ENCODE results near the gene TRIM67. TPM values are rescaled to one million over a fixed set of nuclear protein-coding genes. Genes with fewer than 3 reads are reported as not detected.

TRIM67 gene
- total and polyA plus RNA-seq, 9 donors: 0.02 to 0.92 (median 0.05) TPM; not detected in 6

DNA sequence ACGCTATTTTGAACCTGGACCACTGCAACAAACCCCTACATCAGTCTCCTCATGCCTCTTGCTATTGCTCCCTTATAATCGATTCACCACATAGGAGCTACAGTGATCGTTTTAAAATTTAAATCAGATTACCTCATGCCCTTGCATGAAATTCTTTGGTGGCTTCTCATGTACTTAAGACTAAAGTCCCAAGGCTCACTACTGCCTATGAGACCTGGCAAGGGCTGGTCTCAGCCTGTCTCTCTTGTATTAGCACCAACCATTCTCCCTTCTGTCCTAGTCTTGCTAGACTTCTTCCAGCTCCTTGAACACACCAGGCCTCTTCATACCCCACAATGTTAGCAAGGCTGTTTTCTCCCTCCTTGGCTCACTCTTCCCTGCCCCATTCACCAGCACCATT is 72.6 kb downstream of the TRIM67 start:
- H3K4me1 ChIP-seq (ENCODE audit: insufficient read depth): no peaks in the 10 kb centered on the region
- H3K36me3 ChIP-seq: no peaks in the 10 kb centered on the region
- DNase-seq: no peak
- WGBS, 3 donors: 91 to 96% (median 93%) methylated on average over 3 of the region's 3 CpGs
- intact Hi-C loops (cut with DNase I): no loop called here
- no peaks in the 10 kb centered on the region for H3K9me3 ChIP-seq
- H3K27ac ChIP-seq: no peak overlapping the region
- H3K4me3 ChIP-seq: no peak overlapping the region
- TF ChIP-seq EP300 (IDR thresholded peaks at IDR 0.05) (no peak), POLR2A (IDR thresholded peaks at IDR 0.05) (no peak)
- TF ChIP-seq, protein P1, sequence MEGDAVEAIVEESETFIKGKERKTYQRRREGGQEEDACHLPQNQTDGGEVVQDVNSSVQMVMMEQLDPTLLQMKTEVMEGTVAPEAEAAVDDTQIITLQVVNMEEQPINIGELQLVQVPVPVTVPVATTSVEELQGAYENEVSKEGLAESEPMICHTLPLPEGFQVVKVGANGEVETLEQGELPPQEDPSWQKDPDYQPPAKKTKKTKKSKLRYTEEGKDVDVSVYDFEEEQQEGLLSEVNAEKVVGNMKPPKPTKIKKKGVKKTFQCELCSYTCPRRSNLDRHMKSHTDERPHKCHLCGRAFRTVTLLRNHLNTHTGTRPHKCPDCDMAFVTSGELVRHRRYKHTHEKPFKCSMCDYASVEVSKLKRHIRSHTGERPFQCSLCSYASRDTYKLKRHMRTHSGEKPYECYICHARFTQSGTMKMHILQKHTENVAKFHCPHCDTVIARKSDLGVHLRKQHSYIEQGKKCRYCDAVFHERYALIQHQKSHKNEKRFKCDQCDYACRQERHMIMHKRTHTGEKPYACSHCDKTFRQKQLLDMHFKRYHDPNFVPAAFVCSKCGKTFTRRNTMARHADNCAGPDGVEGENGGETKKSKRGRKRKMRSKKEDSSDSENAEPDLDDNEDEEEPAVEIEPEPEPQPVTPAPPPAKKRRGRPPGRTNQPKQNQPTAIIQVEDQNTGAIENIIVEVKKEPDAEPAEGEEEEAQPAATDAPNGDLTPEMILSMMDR (IDR thresholded peaks at IDR 0.05): no peak
- no peaks in the 10 kb centered on the region for H3K27me3 ChIP-seq

GRCh38 chr1:231235526-231236207 is 73.8 kb downstream of the TRIM67 start:
- Histone ChIP-seq H3K4me1 (ENCODE audit: insufficient read depth) (no peaks in the 10 kb centered on the region), H3K36me3 (no peaks in the 10 kb centered on the region), H3K9me3 (no peaks in the 10 kb centered on the region), H3K27ac (no peak overlapping the region), H3K4me3 (no peak overlapping the region), H3K27me3 (no peaks in the 10 kb centered on the region)
- no peak for DNase-seq
- intact Hi-C loops (cut with DNase I): no loop called here
- TF ChIP-seq, protein P1 (IDR thresholded peaks at IDR 0.05): no peak
- TF ChIP-seq EP300 (IDR thresholded peaks at IDR 0.05) (no peak), POLR2A (IDR thresholded peaks at IDR 0.05) (no peak)
- WGBS, 3 donors: 91 to 94% (median 92%) methylated on average over 3 of the region's 3 CpGs

GRCh38 chr1:231236208-231236591 is 74.3 kb downstream of the TRIM67 start:
- Histone ChIP-seq H3K9me3 (no peaks in the 10 kb centered on the region), H3K36me3 (no peaks in the 10 kb centered on the region), H3K4me3 (no peak overlapping the region), H3K4me1 (ENCODE audit: insufficient read depth) (no peaks in the 10 kb centered on the region), H3K27ac (no peak overlapping the region), H3K27me3 (no peaks in the 10 kb centered on the region)
- DNase-seq: no peak
- intact Hi-C loops (cut with DNase I): no loop called here
- TF ChIP-seq, protein P1 (IDR thresholded peaks at IDR 0.05): no peak
- no peak for TF ChIP-seq POLR2A (IDR thresholded peaks at IDR 0.05)
- no peak for TF ChIP-seq EP300 (IDR thresholded peaks at IDR 0.05)
- 84 to 90% (median 86%) methylated on average over 4 of the region's 4 CpGs for WGBS, 3 donors

GRCh38 chr1:231236938-231237337 is 75.1 kb downstream of the TRIM67 start:
- no peaks in the 10 kb centered on the region for H3K4me1 ChIP-seq (ENCODE audit: insufficient read depth)
- no peak overlapping the region for H3K27ac ChIP-seq
- 94 to 96% (median 95%) methylated on average over 9 of the region's 9 CpGs for WGBS, 3 donors
- DNase-seq: no peak
- H3K9me3 ChIP-seq: no peaks in the 10 kb centered on the region
- H3K27me3 ChIP-seq: no peaks in the 10 kb centered on the region
- intact Hi-C loops (cut with DNase I): no loop called here
- TF ChIP-seq, protein P1 (IDR thresholded peaks at IDR 0.05): no peak
- TF ChIP-seq POLR2A (IDR thresholded peaks at IDR 0.05) (no peak), EP300 (IDR thresholded peaks at IDR 0.05) (no peak)
- H3K4me3 ChIP-seq: no peak overlapping the region
- H3K36me3 ChIP-seq: no peaks in the 10 kb centered on the region
